Measurements from ENCODE around the gene PARP9.

DNA sequence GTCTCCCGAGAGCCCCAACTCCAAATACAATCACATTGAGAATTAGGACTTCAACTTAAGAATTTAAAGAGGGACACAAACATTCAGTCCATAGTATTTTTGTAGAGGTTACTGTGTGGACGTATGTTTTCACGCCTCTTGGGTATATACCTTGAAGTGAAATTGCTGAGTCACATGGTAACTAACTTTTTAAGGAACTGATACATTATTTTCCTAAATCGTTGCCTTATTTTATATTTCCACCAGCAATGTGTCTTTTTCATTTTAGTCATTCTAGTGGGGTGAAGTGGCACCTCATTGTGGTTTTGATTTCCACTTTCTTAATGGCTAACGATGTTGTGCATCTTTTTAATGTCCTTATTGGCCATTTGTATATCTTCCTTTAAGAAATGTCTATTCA, 25.2 kb upstream of the PARP9 start:
- no peak for TF ChIP-seq POLR2AphosphoS5 (IDR thresholded peaks at IDR 0.05)
- TF ChIP-seq EP300 (IDR thresholded peaks at IDR 0.05; ENCODE audit: low read depth), result no peak
- TF ChIP-seq POLR2A (IDR thresholded peaks at IDR 0.05), result no peak
- TF ChIP-seq, protein P1, sequence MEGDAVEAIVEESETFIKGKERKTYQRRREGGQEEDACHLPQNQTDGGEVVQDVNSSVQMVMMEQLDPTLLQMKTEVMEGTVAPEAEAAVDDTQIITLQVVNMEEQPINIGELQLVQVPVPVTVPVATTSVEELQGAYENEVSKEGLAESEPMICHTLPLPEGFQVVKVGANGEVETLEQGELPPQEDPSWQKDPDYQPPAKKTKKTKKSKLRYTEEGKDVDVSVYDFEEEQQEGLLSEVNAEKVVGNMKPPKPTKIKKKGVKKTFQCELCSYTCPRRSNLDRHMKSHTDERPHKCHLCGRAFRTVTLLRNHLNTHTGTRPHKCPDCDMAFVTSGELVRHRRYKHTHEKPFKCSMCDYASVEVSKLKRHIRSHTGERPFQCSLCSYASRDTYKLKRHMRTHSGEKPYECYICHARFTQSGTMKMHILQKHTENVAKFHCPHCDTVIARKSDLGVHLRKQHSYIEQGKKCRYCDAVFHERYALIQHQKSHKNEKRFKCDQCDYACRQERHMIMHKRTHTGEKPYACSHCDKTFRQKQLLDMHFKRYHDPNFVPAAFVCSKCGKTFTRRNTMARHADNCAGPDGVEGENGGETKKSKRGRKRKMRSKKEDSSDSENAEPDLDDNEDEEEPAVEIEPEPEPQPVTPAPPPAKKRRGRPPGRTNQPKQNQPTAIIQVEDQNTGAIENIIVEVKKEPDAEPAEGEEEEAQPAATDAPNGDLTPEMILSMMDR (IDR thresholded peaks at IDR 0.05), result no peak
